Inflammatory macrophage treated with lipopolysaccharide for 1 hour (primary cell): ENCODE measurements around the gene PSMB10.
"Not testable (repeated sequence)": the region's sequence is repeated elsewhere in the genome, so short reads cannot be mapped to it uniquely, and the experiment has no call there.

ENCODE experiments used
- DNase-seq, 2 donors: peaks; one replicate each; pipeline ENCODE4 v3.0.0-alpha.2; 2020 to 2022

PSMB10 gene

GRCh38 chr16:67941469-67942199 lies 5.0 kb upstream of the PSMB10 start:
- DNase-seq, result no peak

- DNase-seq, result no peak
Observed at GRCh38 chr16:67940446-67941089, 3.9 kb upstream of the PSMB10 start.

- DNase-seq, result no peak
Observed at GRCh38 chr16:67939507-67940445, 3.1 kb upstream of the PSMB10 start.

GRCh38 chr16:67937713-67938112 lies 1.1 kb upstream of the PSMB10 start:
- DNase-seq, result not testable (repeated sequence)

GRCh38 chr16:67936880-67937605 lies 393 bp upstream of the PSMB10 start:
- peak; percentile 90 to 92 for DNase-seq

GRCh38 chr16:67935402-67936123 lies 1.1 kb downstream of the PSMB10 start:
- DNase-seq, result peak; percentile 86 to 87

- DNase-seq, result no peak
Observed at GRCh38 chr16:67935101-67935401, 1.6 kb downstream of the PSMB10 start.

GRCh38 chr16:67934306-67935100 lies 2.1 kb downstream of the PSMB10 start:
- DNase-seq, result no peak

- DNase-seq, result no peak
Observed at GRCh38 chr16:67933805-67934204, 2.8 kb downstream of the PSMB10 start.

- DNase-seq, result no peak
Observed at GRCh38 chr16:67932462-67932840, 4.2 kb downstream of the PSMB10 start.

GRCh38 chr16:67931712-67932461 lies 4.8 kb downstream of the PSMB10 start, which contains the start of gene CTRL:
CTRL (minus strand) TSS chr16:67931862; CDS start chr16:67931852, 10 bp downstream.
- DNase-seq, result no peak

- no peak for DNase-seq
Observed at GRCh38 chr16:67930678-67931211, 5.9 kb downstream of the PSMB10 start.

GRCh38 chr16:67930191-67930590 lies 6.5 kb downstream of the PSMB10 start:
- no peak for DNase-seq

- peak; percentile 30 to 60 for DNase-seq
Observed at GRCh38 chr16:67928561-67929364, 7.9 kb downstream of the PSMB10 start.

GRCh38 chr16:67928147-67928546 lies 8.5 kb downstream of the PSMB10 start:
- no peak for DNase-seq

GRCh38 chr16:67927131-67927941 lies 9.3 kb downstream of the PSMB10 start:
- no peak for DNase-seq

- DNase-seq, result no peak
Observed at GRCh38 chr16:67926181-67926750, 10.4 kb downstream of the PSMB10 start.
